Measurements from ENCODE around the gene MPRIP.

The MPRIP gene

DNA sequence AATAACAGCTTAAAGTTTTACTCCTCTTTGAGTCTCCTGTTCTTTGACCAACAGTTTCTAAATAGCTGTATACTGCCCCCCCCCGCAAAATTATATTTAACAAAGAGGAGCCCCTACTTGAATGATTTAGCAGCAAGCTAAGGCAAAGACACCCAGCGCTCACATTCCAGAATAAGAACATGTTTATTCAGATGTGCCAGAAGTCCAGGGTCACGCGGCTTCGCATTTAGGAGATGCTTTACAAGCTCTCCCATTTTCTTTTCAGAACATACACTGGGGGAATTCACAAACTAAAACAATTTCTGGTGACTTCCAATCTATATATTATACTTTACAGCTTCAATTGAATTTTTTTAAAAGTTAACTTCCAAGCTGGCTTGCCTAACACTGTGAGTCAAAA is 158.6 kb downstream of the MPRIP start:
- DNase-seq: no peak

DNA sequence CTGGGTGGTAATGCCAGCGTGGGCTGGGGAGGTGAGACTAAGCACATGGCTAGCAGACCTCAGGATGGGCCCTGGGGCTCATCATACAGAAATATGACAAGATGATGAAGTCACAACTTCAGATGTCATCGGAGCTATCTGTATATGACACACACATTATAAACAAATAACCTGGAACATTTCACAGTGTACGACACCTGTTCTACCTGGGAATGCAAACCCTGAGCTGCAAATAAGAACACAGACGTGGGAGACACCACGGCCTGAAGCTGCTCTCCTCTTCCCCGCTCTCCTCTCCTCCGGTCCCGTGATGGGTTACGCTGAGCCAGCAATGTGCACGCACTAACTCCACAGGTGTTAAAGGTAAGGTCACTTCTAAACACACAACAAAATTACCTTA is 159.0 kb downstream of the MPRIP start:
- no peak for DNase-seq

DNA sequence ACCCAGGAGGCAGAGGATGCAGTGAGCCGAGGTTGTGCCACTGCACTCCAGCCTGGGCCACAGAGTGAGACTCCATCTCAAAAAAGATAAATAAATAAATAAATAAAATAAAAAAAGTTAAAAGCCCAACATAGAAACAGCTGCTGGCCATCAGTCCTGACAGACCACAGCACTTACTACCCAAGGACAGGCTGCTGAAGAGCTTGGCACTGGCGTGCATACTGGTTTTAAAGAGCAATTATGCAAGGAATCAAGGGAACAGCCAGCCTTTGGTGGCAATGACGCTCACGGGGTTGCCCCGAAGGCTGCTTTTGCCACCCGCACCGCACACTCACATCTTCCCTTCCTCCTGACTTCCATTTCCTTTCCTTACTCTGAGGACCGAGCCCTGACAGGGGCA is 159.7 kb downstream of the MPRIP start:
- DNase-seq: no peak

DNA sequence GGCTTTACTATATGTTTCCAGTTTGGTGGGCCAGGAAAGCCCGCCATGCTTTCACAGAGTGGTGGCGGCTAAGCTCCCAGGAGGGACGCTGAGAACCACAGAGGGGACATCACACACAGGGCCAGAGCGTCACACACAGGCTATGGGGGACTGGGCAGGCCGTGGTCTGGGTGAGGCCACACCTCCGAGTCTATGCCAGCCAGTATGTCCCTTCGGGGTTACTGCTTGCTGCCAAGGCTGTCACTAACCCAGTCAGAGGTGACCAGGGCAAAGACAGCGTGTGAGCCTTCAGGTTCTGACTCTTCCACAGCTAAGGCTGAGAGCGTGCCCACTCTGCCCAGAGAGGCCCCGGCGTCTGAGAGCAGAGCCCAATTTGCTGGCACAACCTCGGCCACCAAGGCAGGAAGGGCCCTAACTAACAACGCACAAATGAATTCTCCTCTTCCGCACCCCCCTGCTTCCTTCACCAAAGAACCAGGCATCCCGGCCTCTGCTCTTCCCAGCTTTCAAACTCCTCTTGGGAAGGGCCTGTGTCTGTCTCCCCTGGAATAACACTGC is 161.0 kb downstream of the MPRIP start:
- DNase-seq: no peak

DNA sequence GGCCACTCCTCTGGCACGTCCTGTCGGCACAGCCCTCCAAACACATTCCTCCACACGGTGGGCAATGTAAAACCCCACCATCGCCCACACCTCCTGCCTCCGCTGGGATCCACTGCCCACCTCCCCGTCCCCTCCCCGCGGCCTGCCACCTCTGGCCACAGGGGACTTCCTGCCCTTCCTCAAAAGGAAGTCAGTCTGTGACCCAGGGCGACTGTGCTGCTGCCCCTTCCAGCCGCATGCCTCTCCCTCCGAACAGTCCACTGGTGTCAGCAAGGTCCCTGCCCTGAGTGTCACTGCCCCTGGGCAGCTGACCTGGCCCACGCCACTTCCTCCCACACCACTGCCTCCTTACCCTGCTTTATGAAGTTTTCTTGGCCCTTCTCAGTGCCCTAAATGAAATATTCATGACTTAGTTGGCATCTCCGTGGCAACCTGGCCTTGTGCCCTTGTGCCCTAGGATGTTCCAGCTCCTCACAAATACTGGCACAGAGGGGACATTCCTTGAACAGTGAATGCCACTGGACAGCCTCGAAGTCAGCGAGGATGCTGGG is 161.9 kb downstream of the MPRIP start:
- DNase-seq: no peak

DNA sequence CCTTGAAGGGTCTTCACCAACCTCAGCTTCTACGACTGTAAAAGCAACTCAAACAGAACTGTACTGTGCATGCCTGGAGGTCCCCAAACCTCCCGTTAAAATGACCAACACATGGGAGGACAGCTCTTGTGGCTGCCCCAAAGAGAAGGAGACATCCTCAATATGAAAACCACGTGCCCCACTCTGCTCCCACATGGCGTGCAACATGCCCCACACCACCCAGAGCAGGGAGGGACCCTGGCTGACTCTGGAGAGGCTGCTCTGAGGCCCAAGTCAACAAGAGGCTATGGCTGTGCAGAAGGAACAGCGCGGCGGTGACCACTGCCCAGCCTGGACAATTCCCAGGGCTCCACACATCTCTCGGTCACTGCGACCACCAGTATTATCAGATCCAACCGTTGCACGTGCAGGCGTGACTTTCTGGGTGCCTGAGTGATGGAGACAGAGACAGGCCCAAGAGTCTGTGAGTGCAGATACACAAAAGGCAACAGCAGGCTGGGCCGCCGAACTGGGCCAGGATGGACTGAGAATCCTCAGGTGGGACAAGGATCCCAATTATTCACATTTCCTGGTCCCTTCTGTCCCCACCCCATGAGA is 162.5 kb downstream of the MPRIP start:
- DNase-seq: no peak

DNA sequence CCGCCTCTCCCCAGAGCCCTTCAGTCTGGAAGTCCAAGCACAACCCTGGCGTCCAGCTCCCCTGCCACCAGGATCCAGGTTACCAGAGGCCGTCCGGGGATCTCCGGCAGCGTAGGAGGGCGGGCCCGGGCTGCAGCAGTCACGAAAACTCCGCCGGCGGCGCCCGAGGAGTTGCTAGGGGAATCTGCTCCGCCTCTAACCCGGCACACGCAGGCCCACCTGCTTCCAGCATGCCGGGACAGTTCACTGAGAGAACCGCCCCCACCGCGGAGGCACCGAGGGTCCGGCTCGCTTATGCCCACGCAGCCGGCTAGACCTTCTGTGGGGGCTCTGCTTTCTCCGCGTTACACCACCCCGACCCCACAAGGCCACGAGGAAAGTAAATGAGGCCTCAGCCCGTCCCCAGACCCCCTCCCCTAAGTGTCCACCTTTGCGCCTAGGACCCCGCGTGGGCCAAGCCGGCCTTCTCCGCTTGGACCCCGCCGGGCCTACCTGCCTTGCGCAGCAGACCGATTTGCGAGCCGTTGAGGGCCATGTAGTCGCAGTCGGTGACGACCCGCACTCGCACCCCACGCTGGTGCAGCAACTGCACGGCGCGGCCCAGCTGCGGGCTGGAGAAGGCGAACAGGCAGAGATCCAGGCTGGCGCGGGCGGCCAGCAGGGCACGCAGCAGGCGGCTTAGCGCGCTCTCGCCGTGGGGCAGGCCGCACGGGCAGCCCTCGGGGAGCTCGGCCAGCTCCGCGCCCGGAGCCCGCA is 163.3 kb downstream of the MPRIP start:
- DNase-seq: peak; percentile 44

DNA sequence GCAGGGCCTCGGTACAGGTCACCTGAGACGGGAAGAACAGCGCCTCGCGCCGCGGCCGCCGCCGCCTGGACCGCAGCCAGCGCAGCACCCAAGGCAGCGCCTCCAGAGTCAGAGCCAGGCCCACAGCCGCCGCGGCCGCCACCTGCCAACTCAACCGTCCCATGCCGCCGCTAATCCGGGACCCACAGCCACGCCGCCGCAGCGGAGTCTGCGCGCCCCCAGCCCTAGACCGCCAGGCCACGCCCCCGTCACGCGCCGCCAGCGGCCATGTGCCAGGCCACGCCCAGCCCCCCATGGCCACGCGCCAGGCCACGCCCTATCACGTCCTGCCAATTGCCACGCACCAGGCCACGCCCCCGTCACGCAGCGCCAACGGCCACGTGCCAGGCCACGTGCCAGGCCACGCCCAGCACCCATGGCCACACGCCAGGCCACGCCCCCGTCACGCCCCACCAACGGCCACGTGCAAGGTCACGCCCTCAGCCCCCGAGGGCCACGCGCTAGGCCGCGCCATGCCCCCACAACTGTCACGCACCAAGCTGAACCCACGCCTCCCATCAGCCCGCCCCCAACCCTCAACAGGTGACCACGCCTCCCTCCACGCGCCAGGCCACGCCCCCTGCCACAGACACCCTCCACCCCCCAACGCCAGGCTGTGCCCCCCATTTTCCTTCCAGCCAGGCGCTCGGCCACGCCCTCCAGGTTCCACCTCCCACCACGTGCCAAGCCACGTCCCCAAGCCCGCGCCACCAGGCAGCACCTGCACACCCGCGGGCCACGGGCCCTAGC is 164.1 kb downstream of the MPRIP start, which contains the start of gene PLD6:
Gene PLD6 (minus strand): TSS at position 210 of the 789 bp plus-strand sequence. CDS start 47 bp downstream, at position 163.
- DNase-seq: peak; percentile 98

DNA sequence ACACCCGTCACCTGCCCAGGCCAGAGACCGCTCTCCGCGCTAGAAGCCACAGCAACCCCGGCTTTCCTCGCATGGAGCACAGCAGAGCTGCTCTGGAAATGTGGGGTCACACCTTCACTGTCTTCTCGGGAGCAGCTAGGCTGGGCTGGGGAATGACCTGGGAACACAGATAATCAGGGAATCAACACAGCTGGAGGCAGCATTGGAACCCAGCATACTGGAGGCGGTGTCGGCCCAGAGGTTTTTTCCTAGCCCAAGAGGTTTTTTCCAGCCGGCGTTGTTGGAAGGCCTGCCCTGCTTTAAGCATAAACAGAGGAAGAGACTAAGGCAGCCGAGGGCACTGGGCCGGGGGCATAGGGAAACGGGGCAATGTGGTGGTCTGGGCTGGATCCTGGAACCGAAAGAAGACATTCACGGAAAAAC is 164.7 kb downstream of the MPRIP start:
- no peak for DNase-seq

DNA sequence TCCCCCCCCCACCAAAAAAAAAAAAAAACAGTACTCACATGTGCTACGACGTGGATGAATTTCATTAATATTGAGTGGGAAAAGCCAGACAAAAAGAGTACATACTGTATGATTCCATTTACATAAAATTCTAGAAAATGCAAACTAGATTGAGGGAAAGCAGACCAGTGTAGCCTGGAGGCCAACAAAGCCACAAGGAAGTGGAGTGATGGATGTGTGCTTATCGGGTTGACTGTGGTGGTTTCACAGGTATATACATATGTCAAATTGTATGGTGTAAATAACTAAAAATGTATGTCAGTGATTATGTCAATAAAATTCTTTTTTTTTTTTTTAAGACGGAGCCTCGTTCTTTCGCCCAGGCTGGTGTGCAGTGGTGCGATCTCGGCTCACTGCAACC is 165.7 kb downstream of the MPRIP start:
- DNase-seq: no peak

DNA sequence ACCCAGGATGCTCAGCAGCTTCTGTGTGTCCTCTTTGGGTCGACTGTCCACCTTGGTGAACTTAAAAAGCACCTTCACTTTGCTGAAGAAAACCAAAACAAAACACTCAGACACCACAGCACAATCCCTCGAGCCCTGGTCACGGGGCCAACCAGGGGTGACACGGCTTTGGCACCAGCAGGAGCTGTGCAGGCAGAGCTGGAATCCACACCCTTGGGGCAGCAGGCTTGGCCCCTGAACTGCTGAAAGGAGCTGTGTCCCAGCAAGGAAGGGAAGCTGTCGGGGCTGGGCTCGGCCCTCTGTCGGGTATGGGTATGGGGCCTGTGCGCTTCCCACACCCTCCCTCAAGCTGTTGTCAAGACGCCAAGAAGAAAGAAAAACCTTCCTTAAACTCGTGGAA is 171.5 kb downstream of the MPRIP start:
- DNase-seq: no peak

DNA sequence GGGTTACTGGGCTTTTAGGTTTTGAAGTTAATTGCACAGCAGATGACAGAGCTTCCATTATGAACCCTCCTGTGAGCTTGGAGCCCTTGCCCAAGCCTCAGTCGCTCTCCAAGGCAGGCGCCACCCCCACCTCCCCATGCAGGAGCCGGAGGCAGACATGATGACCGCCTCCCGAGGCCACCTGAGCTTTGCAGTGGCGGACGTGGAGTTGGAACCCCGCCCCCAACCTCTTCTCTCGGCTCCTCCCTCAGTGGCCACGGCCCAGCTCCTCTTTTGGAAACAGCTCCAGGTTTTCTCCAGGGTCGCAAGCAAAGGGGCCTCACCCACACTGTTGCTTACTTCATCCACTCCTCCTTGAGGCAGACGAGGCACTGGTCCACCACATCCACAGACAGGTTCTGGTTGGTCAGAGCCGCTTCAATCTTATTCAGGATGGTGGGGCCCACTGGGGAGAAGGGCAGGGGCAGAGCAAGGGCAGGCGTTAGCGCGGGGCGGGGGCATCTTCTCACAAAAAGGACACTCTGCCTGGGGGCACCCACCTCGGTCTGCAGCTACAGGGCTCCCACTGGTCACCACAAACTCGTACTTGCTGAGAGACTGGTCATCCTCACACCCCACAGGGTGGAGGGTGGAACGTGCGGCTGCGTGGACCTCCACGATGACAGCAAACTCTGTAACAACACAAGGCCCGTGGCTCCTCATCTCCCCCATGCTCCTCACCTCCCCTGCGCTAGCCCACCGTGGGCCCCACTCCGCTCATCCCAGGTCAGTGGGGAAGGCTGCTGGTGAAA is 172.6 kb downstream of the MPRIP start:
- DNase-seq: no peak

DNA sequence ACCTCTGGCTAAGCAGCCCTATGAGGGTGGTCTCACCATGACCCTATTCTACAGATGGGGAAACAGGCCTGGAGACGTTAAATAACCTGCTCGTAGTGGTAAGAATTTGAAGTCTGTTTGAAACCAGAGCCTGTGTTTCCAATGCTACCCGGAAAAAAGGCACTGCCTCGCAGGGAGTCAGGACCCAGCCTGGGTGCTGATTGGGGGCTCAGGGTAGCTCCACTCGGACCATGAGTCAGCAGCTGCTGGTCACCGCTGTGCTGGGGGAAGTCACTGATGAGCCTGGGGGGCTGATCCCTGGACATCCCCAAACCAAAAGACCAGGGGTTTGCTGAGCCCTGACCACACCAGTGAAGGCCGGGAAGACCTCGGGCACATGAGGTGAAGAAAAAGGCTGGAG is 173.3 kb downstream of the MPRIP start:
- DNase-seq: no peak

DNA sequence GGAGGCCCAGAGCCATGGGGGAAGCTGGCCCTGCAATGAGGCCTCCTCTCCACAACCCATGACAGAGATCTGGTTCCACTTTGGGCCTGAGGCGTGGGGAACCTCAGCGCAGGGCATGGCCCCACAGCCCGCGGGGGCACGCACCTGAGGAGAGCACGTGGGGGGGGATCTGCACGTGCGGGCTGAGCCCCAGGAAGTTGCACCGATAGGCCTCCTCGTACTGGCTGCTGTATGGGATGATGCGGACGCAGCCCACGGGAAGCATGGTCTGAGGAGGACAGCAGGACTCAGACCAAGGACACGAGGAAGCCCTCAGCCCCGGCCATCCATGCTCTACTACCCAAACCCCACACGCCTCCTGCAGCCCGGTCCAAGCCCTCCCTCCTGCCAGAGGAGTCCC is 174.0 kb downstream of the MPRIP start:
- no peak for DNase-seq

DNA sequence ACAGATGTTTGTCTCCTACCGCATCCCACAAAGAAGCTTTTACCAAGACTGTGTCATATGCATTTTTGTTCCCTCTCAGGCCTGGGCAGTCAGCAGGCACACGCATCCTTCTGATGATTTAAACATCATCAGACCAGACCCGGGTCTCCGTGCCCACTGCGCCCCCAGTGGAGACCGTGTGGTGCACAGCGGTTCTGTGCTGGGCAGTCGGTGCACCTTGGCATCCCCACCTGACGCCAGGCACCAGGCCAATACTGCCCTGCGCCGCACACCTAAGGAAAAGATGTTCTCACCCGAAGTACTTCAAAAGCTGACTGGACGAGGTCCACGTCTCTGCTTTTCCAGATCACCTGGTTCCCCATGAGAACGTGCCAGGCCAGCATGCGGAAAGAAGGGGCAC is 174.5 kb downstream of the MPRIP start:
- DNase-seq: no peak

DNA sequence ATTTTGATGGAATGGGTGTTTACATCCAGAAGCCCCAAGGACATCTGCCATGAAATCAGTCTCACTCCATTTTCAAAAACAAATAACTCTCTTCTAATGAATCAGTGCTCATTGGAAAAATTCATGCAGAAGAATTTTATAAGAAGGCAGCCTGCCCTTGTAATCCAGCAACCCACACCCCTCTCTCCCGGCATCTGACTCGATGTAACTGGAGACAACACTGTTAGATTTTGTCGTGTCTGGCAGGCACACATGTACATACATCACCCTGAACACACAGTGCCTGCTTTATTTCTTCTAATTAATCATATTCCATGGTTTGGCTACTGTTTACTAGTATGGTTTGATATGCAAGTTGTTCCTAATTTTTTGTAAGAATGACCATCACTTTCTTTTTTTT is 175.7 kb downstream of the MPRIP start:
- DNase-seq: no peak

DNA sequence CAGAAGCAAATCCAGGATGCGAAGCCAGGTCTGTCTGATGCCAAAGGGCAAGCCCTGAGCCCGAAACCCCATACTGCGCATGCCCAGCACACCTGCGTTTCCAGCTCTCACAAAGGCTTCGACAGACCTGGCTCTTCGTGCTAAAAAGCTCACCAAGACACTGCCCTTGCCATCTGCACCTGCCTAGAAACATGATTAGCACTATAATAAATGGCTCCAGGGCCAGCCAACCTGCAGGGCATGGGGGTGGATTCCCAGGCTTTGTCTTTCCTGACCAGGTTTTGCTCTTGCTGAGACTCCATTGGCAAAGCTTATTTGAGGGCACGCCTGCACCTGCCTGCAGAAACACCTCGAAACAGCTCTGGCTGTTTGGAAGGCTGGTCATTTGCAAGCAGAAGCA is 178.3 kb downstream of the MPRIP start:
- DNase-seq: no peak

DNA sequence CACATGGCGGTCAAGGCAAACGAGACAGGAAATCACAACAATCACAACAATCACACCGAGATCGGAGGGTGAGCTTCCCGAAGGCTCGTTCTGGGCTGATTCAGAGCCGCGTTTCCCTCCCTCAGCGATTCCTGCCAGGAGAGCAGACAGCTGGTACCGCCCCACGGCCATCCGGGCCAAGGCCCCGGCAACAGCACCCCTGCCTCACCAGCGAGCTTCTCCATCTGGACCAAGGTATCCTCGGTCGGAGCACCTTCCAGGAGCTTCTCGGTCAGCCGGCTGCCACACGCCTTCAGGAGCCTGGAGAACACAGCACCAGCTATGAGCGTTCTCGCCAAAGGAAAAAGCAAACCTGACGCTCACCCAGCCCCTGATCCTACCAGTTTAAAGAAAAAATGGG is 179.1 kb downstream of the MPRIP start:
- no peak for DNase-seq

DNA sequence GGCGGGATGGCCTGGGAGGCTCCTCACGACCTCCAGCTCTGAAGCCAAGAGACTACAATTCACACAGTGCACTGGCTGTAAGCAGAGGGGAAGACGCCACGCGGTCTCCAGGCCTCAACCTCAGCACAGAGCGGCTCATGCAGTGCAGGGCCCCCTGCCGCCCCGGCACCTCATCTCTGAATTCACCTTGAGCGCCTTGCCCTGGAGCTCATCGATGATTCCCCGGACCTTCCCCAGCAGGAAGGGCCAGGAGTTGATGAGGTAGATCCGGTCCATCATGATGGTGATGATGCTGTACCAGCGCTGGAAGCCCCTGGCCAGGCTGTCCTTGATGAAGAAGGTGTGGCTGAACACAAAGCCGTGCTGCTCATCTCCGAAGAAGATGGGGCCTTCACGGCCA is 181.5 kb downstream of the MPRIP start:
- no peak for DNase-seq

DNA sequence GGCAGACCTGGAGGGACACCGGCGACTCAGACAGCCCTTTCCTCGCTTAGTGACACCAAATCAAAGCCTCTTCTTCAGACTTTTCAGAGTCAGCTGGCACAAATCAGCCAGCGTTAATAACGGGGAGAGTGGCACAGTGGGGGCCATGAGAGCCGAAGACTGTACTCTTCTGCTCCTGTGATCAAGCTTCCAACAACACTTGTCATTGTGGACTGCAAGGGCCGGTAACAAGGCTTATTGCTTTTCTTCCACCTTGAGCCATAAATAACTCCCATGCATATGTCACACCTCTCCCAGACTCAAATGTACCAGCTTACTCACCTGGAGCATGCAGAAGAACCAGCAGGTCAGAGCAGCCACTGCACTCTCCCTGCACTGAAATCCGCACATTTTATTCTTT is 181.9 kb downstream of the MPRIP start:
- no peak for DNase-seq

DNA sequence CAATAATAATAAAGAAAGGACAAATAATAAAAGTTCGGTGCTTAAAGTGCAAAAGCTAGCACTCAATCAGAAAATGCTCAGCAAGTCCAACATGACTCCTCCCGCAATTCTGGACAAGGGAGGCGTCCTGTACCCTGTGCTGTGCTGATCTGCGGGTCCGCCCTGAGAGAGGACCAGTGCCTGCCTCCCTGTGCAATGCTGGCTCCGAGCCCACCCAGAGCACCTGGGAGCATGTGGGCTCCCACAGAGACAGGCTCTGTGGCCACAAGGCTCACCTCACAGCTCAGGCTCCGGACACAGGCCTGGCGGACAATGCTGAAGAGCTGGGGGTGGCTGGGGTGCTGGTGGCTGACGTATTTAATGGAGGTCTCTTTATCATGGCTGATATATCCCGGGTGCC is 183.6 kb downstream of the MPRIP start:
- no peak for DNase-seq

DNA sequence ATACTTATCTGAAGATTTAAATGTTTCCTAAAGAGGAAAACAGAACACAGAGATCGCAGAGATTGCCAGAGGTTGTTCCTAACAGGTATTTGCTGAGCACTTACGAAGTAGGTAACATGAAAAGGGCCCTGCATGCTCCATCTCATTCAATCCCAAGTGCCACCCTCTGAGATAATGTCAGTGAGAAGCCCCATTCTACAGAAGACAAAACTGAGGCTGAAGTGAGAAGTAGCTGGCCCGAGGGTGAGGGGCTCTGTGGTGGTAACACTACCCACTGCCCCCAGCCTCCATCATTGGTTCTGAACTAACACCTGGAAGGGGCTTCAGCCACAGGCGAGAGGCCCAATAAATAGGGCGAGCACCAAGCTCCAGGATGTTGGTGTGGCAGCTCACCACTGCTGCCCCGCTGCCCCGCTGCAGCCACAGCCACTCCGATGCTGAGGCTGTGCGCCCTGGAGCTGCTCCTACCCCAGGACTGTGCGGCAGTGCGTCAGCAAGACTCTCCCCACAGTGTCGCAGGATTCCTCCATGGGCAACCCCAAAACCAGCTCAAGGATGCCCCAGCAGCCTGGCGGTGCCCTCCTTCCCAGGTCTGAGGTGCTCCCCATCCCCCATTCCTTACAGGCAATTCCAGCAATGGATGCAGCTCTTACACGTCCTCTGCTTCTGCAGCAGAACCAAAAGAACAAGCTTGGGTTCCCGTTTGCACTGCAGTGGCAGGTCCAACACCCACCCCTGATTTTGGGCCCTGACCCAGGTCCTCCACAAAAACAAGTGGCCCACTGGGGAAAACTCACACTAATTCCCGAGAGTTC is 184.4 kb downstream of the MPRIP start:
- DNase-seq: no peak

Data from T1000 (cell line).